CD4-positive, alpha-beta T cell treated with Interferon alpha-2 for 1 hour (primary cell): ENCODE measurements around the gene GATAD2A.
"Not testable (repeated sequence)": the region's sequence is repeated elsewhere in the genome, so short reads cannot be mapped to it uniquely, and the experiment has no call there.

Experiments
- DNase-seq, 2 donors: peaks; one replicate each; pipeline ENCODE4 v3.0.0-alpha.2; 2020 to 2022

Gene GATAD2A, protein sequence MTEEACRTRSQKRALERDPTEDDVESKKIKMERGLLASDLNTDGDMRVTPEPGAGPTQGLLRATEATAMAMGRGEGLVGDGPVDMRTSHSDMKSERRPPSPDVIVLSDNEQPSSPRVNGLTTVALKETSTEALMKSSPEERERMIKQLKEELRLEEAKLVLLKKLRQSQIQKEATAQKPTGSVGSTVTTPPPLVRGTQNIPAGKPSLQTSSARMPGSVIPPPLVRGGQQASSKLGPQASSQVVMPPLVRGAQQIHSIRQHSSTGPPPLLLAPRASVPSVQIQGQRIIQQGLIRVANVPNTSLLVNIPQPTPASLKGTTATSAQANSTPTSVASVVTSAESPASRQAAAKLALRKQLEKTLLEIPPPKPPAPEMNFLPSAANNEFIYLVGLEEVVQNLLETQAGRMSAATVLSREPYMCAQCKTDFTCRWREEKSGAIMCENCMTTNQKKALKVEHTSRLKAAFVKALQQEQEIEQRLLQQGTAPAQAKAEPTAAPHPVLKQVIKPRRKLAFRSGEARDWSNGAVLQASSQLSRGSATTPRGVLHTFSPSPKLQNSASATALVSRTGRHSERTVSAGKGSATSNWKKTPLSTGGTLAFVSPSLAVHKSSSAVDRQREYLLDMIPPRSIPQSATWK

DNA sequence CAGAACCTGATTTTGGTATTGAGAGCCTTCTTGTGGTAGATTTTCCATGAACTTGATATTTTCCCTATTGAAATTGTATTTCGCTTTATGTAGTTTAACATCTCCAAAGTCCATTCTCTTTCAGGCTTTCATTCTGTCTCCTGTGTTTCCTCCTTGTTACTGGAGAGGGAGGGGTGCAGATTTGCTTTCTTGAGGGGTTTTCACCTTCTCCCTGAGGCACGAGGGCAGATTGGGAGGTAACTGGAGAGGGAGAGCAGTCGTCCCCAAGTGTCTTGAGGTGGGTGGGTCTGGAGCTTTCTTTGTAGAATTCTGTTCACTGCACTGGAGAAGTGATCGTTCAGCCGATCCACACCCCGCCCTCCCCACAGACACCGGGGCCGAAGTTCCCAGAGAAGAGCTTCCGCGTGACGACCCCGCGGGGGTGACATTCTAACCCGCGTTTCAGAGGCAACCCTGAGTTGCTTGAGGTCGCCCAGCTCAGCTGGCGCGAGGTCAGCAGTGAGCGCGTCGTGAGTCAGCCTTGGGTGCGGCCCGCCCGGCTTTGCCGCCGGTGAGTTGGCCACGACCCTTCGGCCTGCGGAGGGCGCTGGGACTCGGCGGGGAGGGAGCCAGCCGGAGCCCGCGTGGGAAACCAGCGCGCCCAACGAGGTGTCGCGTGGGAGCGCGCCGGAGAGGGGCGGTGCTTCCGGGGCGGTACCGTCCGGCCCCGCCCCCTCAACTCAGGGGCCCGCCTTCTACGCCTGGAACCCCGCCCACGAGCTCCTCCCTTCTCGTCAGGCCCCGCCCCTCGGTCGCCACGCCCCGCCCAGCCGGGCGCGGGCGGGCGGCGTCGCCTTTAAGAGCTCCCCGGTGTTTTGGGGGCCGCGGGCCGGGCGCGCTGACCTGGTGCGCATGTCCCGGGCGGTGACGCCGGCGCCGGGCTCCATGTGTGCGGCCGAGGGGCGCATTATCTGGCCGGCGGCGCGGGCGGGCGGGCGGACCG is at the start of gene GATAD2A:
TSS of gene GATAD2A (plus strand) at position 797 of the 982 bp plus-strand sequence. CDS start 59,671 bp downstream, outside the sequence.
- peak; percentile 89 to 92 for DNase-seq

DNA sequence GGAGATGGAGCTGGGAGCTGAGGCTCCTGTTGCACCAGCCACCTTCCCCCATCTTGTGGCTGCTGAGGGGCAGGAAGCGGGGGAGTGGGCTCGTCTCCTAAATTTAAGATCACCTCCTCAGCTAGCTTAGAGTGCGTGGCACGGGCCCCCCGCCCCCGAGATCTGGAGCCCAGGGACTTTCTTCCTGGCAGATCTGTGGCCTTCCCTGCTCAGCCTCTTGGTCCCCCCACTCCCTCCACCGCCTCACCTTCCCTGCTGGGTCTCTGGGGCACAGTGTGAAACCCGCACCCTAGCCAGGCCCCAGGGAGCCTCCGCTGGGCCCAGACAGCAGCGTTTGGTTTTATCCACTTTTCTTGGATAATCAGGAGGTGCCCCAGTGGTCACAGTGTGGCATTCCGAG is 49.0 kb upstream of the GATAD2A start:
- DNase-seq, result no peak

DNA sequence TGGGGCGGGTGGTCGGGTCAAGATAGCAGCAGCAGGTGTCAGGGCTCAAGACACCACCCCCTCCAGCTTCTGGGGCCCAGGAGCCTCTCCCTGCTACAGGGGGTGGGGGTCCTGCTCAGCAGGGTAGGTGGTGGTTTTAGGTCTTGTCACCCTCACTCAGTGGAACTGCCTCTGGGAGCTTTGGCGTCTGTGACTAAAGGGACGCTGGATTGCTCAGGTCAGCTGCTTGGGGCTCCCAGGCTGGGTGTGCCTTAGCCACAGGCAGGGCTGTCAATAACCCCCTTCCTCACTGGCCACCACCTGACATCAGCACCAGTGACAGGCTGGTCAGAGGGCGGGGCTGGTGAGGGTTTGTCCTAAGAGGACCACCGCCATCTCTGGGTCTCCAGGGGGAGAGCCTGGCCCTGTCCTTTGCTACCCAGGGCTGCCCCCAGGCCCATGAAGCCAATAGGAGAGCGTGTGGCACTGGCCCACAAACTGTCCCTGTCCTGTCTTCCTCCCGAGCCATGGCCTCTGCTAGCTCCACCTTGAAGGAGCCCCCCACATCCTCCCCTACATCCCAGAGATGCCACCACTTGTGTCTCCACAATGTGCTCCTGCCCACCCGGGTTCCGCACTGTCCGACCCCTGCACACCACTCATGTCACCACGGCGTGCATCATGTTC is 48.4 kb upstream of the GATAD2A start:
- DNase-seq, result no peak

DNA sequence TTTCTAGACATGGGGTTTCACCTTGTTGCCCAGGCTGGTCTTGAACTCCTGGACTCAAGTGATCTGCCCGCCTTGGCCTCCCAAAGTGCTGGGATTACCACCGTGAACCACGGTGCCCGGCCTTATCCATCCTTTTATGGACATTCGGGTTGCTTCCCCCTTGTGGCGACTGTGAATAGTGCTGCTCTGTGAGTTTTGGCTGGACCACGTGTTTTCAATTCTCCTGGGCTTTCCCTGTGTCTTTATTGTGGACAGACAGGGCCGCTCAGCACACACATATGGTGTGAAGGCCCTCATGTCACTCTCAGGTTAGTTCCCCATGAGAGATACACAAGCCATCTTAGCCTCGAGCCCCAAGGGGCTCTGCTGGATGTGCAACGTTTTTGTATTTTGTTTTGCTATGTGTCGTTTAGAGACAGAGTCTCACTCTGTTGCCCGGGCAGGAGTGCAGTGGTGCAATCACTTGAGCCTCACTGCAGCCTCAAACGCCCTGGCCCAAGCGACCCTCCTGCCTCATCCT is 44.3 kb upstream of the GATAD2A start:
- DNase-seq, result peak; percentile 72 to 85

DNA sequence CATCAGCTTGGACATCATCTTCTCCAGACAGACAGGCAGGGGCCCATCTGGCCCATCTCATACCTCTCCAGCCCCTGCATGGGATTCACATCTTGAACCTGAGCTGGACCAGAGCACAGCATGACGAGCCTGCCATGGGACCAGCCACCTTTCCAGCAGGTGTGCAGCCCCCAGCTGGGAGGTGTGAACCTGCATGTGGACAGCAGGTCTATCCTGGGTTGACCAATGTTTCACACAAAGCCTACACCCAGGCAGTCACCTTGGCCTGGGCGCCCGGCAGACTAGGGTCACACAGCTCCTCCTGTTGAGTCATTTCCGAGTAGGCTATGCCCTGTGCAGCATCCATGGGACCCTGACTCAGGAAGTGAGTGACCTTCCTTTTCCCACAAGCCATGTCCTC is 43.4 kb upstream of the GATAD2A start:
- DNase-seq, result no peak

DNA sequence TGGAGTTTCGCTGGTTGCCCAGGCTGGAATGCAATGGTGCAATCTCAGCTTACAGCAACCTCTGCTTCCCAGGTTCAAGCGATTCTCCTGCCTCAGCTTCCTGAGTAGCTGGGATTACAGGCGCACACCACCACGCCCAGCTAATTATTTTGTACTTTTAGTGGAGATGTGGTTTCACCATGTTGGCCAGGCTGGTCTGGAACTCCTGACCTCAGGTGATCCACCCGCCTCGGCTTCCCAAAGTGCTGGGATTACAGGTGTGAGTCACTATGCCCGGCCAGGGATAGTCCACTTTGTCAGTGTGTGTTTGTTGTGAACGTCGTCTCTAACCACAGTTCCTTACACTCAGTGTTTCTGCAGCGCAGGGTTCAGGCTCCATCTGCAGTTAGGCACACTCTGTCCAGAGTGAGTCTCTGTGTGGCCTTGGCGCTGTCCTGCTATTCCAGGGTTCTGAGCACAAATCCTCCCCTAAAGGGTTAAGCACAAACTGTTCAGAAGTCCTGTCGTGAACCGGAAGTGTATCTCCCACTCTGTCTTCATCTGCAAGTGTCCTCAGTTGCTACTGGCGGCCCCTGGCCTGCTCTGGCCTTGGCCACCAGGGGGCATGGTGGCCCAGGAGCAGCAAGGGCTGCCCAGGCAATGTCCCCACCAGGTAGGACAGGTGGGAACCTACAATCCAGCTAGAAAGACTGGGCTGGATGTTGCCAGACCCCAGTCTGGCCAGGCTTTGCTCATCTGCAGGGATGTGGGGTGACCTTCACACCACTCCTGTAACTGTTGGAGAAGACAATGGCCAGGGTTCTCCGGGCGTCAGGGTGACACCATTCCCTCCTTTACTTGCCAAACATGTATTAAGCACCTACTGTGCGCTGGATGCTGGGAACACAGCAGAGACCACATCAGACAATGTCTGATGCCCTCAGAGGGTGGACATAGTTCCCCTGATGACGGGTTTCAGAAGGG is 38.8 kb upstream of the GATAD2A start:
- DNase-seq, result peak; percentile 76 to 83

DNA sequence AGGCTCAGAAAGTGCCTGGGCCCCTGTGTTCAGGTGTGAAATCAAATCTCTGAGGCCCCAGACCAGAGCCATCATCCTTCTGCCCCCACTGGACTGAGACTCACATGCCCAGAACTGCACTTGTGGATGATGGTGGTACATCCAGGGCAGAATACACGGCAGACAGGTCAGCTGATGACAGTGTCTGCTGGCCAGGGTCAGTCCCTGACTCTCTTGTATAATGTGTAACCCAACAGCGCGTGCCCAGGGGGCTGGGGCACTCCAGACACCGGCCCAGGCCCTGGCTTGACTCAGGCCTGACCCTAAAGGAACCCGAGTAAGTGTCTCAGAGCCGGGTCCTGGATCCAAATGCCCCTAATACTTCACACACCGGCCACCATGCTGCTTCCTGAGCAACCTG is 37.4 kb upstream of the GATAD2A start:
- no peak for DNase-seq

DNA sequence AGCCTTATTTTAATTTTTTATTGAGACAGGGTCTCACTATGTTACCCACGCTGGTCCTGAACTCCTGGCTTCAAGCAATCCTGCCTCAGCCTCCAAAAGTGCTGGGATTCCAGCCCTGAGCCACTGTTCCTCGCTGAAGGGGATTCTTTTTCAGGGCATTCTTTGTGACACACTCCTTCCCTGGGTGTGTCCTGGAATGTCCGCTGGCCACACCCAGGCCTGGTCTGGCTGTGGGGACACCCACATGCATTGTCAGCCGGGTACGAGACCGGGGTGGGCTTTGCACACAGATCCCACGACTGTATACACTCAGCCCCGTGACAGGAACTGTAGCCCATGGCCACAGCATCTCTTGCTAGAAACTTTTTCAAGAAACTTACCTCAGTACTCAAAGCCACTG is 34.4 kb upstream of the GATAD2A start:
- DNase-seq, result no peak

DNA sequence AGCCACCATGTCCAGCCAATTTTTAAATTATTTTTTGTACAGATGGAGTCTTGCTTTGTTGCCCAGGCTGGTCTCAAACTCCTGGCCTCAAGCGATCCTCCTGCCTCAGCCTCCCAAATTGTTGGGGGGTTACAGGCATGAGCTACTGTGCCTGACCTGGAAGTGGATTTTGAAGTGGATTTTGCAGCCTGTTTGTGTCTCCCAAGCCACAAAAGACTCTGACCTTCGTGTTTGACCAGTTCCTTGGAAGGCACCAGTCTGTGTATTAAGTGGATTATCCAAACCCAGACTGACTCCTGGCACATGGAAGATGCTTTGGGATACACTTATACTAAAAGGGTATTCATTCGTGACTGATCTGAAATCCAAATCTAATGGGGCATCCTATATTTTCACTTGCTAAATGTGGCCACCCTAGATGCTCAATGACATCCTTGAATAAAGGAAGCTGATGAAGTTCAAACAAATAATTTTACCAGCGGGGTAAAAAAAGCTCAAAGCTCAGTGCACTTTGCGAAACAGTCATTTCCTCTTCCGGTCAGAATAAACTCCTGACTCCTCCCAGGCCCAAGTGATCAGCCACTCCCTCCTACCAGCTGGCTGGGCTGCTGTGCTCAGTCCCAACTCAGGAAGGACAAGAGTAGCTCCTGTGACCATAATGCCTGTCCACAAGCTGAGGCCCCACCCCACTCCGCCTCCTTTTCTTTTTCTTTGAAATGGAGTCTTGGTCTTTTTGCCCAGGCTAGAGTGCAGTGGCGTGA is 32.6 kb upstream of the GATAD2A start:
- DNase-seq, result peak; percentile 65 to 73

DNA sequence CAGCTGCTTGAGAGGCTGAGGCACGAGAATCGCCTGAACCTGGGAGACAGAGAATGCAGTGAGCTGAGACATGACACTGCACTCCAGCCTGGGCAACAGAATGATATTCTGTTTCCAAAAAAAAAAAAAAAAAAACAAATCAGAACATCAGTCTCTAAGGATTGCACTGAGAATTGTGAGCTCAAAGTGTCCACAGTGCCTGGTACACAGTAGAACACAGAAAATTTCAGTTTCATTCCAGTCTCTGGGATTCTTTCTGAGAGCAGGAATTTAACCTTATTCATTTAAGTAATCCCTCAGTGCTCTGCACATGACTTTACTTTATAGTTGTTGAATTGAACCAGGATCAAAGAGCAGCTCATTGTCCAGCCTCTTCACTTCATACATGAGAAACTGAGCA is 25.9 kb upstream of the GATAD2A start:
- no peak for DNase-seq

DNA sequence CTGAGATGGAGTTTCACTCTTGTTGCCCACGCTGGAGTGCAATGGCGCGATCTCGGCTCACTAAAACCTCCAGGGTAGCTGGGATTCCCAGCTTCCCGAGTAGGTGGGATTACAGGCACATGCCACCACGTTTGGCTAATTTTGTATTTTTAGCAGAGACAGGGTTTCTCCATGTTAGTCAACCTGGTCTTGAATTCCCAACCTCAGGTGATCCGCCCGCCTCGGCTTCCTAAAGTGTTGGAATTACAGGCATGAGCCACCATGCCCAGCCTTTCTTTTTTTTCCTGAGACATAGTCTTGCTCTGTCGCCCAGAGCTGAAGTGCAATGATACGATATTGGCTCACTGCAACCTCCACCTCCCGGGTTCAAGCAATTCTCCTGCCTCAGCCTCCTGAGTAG is 25.2 kb upstream of the GATAD2A start:
- DNase-seq, result not testable (repeated sequence)

DNA sequence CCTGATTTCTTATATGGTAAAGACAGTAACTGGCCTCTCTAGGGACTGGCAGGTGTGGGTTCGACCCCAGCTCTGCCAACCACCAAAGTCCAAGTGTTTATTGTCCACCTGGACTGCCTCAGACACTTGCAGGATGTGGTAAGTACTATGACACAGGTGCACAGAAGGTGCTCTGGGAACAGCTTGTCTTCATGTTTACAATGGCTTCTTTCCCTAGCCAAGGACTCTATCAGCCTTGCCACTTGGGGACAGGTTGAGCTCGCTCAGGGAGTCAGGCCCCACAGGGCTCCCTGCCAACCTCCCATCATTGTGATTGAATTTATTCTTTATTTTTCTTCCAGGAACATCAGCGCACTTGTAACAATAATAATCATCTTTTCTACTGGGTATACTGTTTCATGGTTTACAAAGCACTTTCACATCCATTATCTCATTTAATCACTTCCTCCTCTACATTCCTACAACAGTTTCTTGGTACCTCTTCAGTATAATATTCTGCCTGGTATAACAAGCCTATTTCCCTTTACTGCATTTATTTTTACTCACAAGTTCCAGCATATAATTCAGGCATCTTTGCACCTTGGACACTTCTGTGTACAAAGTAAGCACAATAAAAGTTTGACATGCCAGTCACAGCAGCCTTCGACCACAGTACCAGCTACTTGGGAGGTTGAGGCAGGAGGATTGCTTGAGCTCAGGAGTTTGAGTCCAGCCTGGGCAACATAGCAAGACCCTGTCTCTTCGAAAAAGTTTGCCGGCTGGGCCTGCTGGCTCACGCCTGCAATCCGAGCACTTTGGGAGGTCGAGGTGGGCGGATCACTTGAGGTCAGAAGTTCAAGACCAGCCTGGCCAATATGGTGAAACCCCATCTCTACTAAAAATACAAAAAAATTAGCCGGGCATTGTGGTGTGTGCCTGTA is 24.2 kb upstream of the GATAD2A start:
- no peak for DNase-seq

DNA sequence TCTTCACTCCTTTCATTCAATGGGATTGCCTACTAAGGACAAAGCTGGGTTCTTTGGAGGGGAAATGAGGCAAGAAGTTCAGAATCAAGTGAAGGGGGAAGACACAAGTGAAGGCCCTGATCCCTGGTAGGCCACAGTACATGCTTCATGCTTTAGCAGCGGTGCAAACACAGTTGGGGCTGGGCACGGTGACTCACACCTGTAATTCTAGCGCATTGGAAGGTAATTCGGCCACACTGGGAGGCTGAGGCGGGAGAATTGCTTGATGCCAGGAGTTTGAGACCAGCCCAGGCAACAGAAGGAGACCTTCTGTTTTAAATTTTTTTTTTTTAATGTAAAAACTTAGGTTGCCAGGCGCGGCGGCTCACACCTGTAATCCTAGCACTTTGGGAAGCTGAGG is 23.4 kb upstream of the GATAD2A start:
- no peak for DNase-seq

DNA sequence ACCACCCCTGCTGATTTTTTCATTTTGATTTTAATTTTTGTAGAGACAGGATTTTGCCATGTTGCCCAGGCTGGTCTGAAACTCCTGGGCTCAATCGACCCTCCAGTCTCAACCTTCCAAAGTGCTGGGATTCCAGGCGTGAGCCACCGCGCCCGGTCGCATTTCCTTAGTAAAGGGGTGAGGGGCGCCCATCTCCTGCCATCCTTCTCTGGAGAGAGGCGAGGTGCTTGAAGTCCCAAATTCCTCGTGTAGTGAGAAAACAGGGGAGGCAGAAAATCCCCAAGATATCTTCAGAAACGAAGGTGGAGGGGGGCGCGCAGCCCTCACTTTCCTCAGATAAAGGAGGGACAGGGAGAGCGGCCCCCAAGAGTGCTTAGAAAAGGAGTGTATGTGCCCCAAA is 21.0 kb upstream of the GATAD2A start:
- DNase-seq, result no peak

DNA sequence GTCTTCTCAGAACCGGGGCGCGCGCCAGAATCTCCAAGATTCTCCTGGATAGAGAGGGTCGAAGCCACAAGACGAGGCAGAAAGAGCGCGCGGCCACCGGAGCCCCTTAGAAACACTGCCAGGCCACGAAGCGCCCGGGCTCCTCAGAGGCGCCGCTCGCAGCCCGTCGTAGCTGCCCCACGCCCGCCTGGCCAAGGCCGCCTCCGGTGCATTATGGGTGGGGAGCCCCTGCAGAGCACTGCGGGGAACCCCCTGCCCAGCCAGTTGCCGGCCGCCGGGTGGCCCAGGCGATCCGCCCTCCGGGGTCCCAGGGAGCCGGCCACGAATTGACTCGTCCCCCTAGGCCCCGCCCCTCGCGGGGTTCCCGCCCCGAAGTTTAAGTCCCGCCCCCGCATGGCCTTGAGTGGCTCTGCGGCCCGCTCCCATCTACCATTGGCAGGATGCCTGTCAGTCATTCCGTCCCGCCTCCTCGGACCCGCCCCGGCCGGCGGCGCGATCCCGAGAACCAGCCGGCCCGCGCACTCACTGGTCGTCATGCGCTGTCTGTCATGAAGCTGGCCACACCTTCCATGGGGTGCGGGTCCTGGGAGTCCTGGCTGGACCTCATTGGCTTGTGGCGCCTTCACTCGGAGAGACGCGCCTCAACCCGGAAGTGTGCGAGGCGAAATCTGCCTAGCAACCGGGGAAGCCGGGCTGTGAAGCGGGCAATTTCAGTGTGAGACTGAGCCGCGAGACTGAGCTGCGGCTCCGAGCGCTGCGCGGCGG is 20.2 kb upstream of the GATAD2A start:
- DNase-seq, result peak; percentile 100

DNA sequence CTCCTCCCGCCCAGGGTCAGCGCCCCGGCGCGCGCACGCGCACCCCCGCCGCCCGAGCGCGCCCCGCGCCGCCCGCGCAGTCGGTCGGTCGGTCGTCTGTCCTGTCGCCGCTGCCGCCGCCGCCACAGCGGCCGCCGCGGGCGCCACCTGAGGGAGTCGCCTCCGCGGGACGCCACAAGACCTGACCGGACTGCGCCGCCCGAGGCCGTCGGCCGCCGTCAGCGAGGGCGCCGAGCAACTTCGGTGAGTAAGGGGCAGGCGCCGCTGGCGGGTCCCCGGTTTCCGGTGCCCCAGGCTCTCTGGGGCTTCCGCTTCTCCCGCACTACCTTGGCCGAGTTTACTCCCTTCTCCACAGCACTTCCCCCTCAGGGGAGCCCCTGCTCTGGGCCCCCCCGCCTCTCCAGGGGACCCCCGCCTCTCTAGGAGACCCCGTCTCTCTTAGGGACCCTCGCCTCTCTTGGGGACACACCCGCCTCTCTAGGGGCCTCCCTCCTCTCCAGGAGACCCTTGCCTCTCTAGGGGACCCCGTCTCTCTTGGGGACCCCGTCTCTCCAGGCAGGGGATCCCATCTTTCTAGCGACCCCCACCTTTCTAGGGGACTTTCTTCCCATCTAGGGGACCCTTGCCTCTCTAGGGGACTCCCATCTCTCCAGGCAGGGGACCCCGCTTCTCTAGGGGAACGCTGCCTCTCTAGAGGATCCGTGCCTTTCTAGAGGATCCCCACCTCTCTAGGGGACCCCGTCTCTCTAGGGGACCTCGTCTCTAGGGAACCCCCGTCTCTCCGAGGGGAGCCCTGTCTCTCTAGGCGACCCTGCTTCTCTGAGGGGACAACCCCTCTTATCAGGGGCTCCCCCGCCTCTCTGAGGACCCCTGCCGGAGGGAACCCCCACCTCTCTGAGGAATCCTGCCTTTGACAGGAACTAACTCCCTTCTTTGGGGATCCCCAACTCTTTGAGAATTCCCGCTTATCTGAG is 19.3 kb upstream of the GATAD2A start:
- DNase-seq, result peak; percentile 13 to 47

DNA sequence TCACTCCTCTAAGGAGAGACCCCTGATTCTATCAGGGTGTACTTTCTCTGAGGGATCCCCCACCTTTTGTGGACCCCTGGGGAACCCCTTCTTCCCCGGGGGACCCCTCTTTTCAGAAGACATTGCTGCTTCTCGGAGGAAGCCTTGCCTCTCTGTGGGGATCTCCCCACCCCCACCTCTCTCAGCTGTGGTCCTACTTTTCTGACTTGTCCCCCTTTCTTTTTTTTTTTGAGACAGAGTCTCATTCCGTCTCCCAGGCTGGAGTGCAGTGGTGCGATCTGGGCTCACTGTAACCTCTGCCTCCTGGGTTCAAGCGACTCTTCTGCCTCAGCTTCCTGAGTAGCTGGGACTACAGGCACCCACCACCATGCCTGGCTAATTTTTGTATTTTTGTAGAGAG is 18.4 kb upstream of the GATAD2A start:
- no peak for DNase-seq
